Prostate gland (tissue), 2 donors: ENCODE data around the gene LMNTD1.

Source experiments
- CTCF ChIP-seq, 4 experiments: fragments of 200-600 bp in 2 of 4; fragments of 450-650 bp in 2 of 4; sonication (generic) in 2 of 4; IDR thresholded peaks; 1 replicate in 3 of 4; 2 replicates in 1 of 4; pipeline ENCODE4 v1.5.1; 2016 to 2019; ENCODE audit warnings: antibody characterized with exemption in 4 of 4, mild to moderate bottlenecking in 2 of 4, moderate library complexity in 2 of 4
- POLR2A ChIP-seq: fragments of 450-650 bp; IDR thresholded peaks from one replicate; pipeline ENCODE4 v1.6.1; 2016; ENCODE audit warnings: antibody characterized with exemption, mild to moderate bottlenecking
- POLR2AphosphoS5 ChIP-seq: sonication (generic); formaldehyde crosslinking; IDR thresholded peaks from one replicate; pipeline ENCODE4 v1.6.1; 2017; ENCODE audit warnings: antibody characterized with exemption

- TF ChIP-seq CTCF (IDR thresholded peaks at IDR 0.05) (no peak), POLR2A (no peak), POLR2AphosphoS5 (no peak)
Measured at GRCh38 chr12:25438638-25439037, 114.4 kb downstream of the LMNTD1 start.
